HG02970 (cell line): Measurements from ENCODE around the gene NEURL1.

Experiments used
- ATAC-seq: cut with Tn5 transposase; IDR thresholded peaks from one replicate; pipeline ENCODE4 v1.9.1; 2021; ENCODE audit warnings: mild to moderate bottlenecking, moderate library complexity, moderate number of reproducible peaks; ENCODE audit not compliant: unreplicated experiment, low FRiP score

Gene NEURL1

DNA sequence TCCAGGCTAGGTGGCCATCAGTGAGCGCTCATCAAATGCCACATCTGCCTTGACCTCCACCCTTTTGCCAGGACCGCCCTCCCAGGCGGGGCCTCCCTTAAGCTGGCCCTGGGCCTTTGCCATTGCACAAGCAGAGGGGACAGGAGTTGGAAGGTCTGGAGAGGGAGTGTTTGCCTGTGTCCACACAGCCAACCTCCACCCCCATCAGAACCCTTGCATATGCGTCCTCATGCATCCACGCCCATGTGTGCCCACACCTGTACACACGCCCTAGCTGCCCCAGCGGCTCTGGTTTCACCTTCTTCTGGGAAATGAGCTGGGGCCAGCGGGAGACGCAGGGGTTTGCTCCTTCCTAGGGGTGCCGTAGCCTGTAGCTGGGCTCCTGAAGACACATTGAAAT is 64.0 kb downstream of the NEURL1 start:
- no peak for ATAC-seq

DNA sequence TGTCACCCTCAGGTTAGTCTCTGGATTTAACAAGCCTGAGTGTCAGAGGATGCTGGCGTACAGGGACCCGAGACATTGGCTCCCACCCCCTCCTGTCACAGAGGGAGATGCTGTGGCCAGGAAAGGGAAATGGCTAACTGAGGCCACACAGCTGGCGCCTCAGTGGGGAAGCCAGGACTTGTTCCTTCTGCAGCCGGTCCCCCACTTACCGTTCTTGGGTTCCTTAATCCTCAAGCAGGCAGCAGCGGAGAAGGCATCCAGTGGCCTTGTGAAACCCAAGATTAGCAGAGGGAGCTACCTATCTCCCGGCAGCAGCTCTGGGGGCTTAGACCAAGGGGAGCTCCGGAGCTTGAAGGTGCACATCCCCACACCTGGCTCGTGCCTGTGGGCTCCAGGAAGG is 65.4 kb downstream of the NEURL1 start:
- ATAC-seq = no peak

DNA sequence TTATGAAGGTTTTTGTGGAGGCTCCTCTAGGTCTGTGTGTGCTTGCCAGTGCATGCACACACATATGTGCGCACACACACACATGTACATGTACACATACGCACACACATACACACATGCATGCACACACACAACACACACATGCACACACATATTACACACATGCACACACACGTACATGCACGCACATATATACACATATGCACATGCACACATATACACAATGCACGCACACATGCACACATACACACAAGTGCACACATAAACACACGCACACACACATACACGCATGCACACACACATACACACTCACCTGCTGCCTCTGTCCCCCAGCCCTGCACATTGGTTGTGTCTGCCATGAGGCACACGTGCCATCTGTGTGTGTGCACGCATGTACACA is 66.3 kb downstream of the NEURL1 start:
- ATAC-seq = no peak

DNA sequence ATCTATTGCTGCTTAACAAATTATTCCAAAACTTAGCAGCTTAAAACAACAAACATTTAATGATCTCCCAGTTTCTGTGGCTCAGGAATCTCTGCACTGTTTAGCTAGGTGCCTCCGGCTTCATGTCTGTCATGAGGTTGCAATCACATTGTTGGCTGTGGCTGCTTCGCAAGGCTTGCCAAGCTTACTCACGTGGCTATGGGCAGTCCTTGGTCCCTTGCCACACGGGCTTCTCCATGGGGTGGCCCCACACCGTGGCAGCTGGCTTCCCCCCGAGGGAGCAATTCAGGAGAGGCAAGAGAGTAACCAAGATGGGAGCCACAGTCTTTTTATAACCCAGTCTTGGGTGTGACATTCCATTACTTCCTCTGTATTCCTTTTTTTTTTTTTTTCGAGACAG is 67.4 kb downstream of the NEURL1 start:
- no peak for ATAC-seq

DNA sequence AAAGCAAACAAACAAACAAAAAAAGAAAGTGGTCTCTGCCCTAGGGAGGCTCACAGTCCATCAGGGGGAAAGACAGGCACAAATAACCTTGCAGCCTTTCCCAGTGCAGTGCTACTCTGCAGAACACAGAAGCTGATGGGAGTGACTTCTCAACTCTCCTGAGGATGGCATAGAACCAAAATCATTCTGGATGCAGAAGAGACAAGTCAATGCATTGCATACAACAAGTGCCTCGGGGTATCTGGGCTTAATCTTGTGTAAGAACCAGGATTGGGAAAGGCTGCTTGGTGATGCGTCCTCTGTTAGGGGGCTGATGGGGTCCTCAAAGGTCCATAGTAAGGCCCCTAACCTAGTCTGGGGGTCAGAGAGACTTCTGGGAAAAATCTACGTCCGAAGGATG is 68.9 kb downstream of the NEURL1 start:
- no peak for ATAC-seq

DNA sequence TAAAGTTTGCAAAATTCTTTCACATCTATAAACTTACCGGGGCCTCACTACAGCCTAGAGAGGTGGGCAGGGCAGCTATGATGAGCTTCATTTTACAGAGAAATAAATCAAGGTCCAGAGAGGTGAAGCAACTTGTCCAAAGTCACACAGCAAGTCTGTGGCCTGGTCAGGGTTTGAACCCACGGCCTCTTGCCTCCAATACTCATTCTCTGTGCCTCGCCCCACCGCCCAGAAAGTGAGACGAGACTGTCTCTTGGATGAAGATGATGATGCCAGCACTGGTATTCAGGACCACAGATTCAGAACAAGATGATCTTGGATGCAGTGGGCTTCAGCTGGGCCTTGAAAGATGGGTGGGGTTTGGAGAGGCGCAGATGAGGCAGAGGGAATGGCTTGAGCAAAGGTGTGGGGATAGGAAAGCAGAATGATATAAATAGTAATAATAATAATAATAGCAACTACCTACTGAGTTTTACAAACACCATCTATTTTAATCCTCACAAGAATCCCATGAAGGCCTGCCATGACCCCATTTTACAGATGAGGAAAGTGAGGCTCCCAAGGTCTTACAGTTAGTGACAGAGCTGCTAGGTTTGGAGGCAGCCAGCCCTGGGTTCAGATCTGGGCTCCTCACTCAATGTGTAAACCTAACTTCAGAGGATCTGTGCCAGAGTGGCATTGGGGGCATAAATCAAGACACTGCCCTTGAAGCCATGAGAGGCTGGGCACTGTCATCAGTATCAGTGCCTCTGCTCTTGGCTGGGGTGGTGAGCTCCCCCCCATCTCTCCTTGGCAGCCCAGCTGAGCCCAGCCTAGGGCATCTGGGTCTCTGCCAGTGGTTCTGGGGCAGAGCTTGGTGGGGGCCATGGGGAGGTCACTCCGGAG is 70.0 kb downstream of the NEURL1 start:
- no peak for ATAC-seq

DNA sequence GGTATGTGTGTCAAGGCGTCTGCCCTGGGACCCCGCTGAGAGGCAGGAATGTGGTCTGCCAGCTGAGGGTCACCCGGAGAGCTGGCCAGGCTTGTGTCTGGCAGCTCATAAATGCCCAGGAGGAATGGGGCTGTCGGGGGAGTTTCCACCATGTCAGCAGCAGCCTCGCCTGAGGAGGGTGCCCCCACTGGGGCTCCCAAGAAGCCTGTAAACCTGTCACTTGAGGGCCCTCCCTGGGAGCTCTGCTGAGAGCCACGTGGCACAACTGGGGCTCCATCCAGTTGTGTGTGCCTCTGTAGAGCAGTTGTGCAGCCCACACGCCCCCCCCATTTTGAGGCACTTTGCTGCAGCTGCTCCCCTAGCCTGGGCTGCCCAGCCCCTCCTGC is 70.6 kb downstream of the NEURL1 start:
- ATAC-seq = no peak

DNA sequence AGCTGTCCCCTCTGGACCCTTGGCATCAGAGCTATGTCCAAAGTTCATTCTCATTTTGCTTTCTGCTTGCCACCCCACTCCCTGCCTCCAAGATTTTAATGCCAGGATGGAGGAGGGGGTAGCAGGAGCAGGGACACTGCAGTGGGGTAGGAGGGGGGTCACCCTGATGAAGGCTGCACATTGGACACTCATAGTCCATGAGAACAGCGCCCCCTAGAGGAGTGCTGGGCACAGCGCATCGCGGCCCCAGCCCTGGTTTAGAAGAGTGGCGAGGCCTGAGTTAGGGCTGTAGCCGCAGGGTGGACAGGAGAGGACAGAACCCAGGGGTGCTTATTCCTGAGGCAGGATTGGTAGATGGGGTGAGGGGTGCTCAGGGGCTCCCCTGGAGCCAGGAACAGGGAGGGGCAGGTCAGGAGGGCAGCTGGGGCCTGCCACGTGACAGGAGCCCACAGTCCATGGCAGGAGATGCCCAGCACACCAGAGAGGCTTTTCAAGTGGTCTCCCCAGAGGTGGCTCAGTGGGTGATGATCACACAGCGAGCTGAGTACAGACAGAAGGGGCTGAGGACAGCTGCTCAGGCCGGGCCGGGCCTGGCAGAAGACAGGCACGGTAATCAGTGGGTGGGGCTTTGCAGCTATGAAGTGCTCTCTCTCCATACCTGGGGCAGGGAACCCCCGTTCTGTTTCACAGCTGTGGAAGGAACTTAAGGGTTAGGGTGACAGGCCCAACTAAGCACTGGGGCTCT is 71.4 kb downstream of the NEURL1 start:
- ATAC-seq = no peak

DNA sequence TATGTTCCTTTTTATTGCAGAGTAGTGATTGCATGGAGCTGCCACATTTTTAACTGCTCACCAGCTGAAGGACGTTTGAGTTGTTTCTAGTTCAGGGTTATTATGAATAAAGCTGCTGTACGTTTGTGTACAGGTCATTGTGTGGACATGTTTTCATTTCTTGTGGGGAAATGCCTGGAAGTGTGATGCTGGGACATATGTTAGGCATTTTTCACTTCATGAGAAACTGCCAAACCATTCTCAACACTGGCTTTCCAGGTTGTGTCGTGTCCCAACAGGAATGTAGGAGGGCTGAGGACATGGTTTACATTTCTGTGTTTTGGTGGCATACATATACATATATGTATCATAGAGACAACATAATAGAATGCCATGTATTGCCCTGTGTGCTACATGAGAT is 73.0 kb downstream of the NEURL1 start:
- ATAC-seq = no peak

DNA sequence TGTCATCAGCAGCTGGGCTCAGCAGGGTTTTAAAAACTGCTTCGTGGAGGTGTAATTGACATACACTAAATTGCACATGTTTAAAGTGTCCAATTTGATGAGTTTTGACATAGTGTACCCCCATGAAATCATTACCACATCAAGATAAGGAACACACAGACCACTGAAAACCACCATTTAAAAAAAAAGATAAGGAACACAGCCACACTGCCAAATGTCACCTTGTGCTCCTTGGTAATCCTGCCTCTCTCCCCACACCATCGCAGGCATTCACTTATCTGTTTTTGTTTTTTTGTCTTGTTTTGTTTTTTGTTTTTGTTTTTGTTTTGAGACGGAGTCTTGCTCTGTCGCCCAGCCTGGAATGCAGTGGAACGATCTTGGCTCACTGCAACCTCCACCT is 75.0 kb downstream of the NEURL1 start:
- no peak for ATAC-seq

DNA sequence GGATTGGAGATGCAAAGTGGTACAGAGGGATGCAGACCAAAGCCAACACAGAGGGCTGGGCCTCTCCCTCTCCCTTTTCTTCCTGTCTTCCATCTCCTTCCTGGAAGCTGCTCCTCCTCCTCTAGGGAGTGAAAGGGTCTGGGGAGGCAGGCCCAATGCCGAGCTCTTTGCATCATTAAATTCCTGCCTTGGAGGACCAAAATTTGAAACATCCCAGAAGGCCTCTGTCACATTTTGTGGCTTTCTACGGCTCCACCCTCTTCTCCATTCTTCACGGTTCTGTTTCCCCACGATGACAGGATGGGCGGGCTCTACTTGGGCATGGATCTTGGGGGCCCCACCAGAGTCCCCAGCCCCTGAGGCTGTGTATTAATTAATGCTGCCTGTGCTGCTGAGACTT is 76.4 kb downstream of the NEURL1 start:
- ATAC-seq = no peak

DNA sequence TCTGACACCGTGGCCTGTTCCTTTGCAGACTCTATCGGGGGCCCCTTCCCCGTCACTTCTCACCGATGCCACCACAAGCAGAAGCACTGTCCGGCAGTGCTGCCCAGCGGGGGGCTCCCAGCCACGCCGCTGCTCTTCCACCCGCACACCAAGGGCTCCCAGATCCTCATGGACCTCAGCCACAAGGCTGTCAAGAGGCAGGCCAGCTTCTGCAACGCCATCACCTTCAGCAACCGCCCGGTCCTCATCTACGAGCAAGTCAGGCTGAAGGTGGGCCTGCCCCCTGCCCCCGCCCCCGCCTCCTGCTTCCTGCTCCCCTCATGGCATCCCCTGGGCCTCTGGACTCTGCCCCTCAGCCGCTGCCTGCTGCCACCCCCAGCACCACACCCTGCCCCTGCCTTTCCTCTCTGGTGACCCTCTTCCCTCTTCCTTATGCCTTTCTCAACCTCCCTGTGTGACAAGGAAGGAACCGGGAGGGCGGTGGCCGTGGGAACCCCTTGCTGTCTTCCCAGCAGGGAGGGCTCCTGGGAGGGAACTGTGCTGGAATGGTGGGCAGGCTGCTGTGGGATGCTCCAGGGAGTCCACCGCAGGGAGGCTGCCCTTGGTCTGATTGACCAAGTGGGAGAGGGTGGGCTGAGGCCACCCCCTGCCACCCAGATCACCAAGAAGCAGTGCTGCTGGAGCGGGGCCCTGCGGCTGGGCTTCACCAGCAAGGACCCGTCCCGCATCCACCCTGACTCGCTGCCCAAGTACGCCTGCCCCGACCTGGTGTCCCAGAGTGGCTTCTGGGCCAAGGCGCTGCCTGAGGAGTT is 77.5 kb downstream of the NEURL1 start:
- ATAC-seq = no peak

DNA sequence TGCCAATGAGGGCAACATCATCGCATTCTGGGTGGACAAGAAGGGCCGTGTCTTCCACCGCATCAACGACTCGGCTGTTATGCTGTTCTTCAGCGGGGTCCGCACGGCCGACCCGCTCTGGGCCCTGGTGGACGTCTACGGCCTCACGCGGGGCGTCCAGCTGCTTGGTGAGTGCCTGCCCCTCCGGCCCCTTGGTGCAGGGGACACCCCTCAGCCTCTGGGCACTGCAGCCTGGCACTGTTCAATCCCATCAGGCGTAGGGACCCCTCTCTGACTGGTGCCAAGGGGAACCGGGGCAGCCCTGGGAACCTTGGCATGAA is 78.1 kb downstream of the NEURL1 start:
- no peak for ATAC-seq

DNA sequence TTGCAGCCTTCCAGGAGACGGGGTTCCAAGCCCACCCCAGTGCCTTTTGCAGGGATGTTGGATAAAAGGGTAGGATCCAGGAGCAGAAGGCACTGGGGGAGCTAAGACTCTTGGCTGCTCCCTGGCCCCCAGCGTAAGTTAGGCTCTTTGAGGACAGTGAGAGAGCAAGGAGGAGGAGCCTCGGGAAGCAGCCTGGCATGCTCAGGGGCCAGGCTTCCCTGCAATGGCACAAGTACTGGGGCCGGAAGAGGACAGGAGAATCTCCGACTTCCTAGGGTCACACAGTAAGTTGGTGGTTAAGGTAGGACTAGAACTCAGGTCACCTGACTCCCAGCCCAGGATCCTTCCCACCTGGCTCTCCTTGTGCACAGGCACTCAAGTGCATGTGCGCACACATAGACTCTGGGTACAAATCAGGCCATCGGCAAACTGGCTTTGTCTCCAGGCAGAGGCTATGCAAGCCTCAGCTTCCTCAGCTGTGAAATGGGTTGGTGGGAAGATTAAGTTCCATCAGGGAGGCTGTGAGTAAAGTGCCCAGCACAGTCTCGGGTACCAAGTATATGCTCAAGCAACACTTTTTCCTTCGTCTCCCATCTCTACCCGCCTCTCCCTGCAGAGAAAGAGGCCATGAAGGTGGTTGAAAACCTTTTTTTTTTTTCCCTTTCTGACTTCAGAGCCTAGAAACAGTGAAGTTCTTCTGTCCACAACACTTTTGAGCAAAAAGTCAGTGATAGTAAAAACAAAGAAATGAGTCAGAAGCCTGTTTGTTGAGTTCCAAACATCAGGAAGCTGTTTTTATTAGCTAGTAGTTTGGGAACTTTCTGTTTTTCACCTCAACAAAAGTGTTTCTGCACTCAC is 79.1 kb downstream of the NEURL1 start:
- no peak for ATAC-seq

DNA sequence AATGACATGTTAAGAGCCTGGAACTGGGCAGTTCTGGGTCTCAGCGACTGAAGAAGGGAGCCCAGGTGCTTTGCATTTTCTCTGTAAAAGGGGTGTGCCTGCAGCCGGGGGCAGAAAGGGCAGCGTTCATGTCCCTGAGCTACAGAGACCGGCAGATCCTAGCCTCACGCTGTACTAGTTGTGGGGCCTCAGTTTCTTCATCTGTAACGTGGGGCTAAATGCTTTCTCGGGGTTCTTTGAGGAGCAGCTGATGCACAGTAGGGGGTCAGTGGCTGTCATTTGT is 79.6 kb downstream of the NEURL1 start:
- ATAC-seq = no peak

DNA sequence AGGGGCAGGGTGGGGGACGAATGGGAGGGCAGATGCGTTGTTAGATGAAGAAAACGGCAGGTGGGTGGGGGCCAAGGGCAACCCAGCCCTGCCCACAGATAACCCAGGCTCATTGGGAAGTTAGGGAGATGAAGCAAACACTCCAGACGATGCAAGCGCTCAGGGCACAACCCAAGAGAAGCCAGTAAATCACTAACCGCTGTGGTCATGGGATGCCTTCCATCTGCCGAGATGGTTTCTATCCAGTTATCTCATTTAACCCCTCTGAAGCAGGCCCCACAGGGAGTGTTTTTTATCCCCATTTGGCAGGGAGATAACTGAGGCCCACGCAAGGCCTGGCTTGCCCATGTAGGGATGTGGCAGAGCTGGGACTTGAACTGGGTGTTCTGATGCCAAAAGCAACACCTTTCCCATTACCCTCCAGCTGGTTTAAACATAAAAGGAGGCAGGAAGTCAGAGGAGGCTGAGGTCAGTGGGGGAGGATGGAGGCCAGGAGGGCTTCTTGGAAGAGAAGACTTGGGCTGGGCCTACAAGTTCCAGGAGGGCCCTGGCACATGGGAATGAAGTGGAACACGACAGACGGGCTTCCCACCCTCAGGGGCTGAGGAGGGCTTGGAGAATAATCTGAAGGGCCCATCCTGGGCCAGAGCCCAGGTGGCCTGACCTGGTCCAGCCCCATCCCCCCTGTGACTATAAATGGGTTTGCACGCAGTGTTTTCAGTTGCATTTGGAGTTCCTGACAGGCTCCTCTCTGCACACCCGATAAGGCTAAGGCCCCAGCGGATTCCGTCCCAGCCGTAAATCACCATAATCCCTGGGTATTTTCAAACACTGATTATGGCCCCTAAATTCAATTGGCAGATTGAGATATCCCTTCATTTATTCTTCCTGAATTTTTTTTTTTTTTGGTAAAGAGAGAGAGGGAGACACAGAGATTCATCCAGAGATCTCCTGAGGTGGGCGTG is 80.9 kb downstream of the NEURL1 start:
- ATAC-seq = no peak

DNA sequence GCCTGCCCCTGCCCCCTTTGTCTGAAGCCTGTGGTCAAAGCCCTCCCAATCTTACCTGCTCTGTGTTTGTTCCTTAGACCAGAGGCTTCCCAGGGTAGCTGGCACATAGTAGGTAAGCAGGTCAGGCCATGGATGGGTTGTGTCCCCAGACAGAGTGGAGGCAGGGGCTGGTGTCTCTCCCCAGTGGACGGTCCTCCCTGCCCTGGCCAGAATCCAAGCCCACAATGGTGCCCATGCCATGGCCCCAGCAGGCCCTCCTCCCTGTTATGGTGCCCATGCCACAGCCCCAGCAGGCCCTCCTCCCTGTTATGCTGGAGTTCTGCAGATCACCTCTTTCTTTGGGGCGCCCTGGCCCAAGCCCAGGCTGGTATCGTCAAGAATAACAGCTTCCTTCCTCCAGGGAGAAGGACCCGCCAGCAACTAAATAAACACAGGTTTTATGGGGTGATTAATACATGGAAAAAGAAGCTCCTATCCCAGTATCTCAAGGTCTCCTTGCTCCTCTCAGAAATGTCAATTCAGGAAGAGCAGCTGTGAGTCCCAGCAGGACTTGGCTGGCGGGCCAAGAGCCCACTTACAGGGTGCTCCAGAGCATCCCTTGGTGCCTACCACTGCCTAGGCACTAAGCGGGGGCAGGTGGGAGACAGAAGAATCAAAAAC is 82.0 kb downstream of the NEURL1 start:
- ATAC-seq = no peak

DNA sequence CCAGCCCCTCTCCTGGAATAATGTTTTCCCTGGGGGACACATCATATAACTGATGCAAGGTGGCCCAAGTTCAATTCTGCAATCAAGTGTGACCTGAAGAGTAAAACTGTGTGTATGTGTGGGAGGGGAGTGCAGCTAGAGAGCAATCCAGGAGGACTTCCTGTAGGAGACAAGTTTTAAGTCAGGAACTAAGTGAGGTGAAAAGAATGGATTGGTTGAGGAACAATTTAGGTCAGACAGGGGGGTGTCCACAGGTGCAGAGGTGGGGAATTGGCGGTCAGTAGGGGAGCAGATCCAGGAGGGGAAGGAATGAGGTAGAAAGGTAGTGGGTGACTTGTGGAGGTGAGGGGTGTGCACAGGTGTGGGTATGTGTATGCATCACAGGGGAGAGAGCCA is 82.6 kb downstream of the NEURL1 start:
- no peak for ATAC-seq

DNA sequence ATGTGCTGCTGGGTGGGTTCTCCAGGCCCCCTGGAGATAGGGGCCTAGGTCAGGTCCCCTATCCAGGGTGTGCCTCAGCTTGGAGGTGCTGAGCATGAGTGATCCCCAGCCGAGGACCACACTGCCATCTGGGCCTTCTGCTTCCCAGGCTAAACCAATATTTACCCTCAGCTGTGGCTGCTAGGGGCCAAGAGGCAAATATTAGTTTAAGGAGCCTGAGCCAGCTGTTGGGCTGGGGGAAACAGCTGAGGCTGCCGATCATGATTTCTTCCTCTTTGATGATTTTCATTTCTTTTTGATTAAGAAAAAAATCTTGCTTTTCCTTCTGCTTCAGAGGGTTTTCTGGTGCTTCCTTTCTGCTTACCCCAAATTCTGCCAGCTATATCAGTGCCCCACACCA is 83.4 kb downstream of the NEURL1 start:
- no peak for ATAC-seq
